K562 (cell line): ENCODE data around the gene CLEC3B. TPM values are rescaled to one million over a fixed set of nuclear protein-coding genes. Genes with fewer than 3 reads are reported as not detected.
A peak's percentile ranks its signal among the peaks of the same experiment; 100 is the strongest.

Source experiments
- AFF4 ChIP-seq: sonication (generic); formaldehyde crosslinking; IDR thresholded peaks from 2 replicates; pipeline ENCODE4 v1.8.0; 2023; ENCODE audit warnings: mild to moderate bottlenecking, missing genetic modification reagents
- ARID1B ChIP-seq: fragments of 450-650 bp; IDR thresholded peaks from 2 replicates; pipeline ENCODE4 v1.6.1; 2016; ENCODE audit warnings: antibody characterized with exemption, mild to moderate bottlenecking, inconsistent platforms
- ATF7 ChIP-seq: fragments of 450-650 bp; IDR thresholded peaks from 2 replicates; pipeline ENCODE4 v1.7.1; 2014; ENCODE audit warnings: mild to moderate bottlenecking, moderate library complexity
- CC2D1A ChIP-seq: fragments of 450-650 bp; IDR thresholded peaks from 2 replicates; pipeline ENCODE4 v1.6.1; 2017; ENCODE audit warnings: mild to moderate bottlenecking
- CEBPB ChIP-seq: fragments of 450-650 bp; IDR thresholded peaks from 2 replicates; pipeline ENCODE4 v1.6.1; 2016; ENCODE audit warnings: missing genetic modification characterization, missing compliant biosample characterization
- CEBPZ ChIP-seq: fragments of 150-350 bp; IDR thresholded peaks from 2 replicates; pipeline ENCODE4 v1.6.1; 2014; ENCODE audit warnings: low read depth, mild to moderate bottlenecking, low read length, borderline replicate concordance
- CREBBP ChIP-seq: IDR thresholded peaks from one replicate; pipeline ENCODE4 v1.6.1; 2012; ENCODE audit warnings: low read depth, mild to moderate bottlenecking, control low read depth, inconsistent platforms, low read length
- FOS ChIP-seq: IDR thresholded peaks from 3 replicates; pipeline ENCODE4 v1.6.1; 2011; ENCODE audit not compliant: insufficient read length; ENCODE audit errors: extremely low read depth
- FOSL1 ChIP-seq: fragments of 200-800 bp; sonication (Bioruptor generic); conservative IDR thresholded peaks from 2 replicates; pipeline ENCODE4 v1.6.1; 2016; ENCODE audit warnings: missing genetic modification characterization, missing compliant biosample characterization
- FOXM1 ChIP-seq, 2 experiments: fragments of 450-650 bp in 1 of 2; sonication (generic) in 1 of 2; formaldehyde crosslinking in 1 of 2; IDR thresholded peaks; 2 replicates each; pipeline versions ENCODE4 v1.6.1 to v1.9.0; 2017 to 2022; ENCODE audit warnings: low read depth in 2 of 2, mild to moderate bottlenecking in 2 of 2, missing genetic modification reagents in 1 of 2, moderate library complexity in 1 of 2
- JUND ChIP-seq, 2 experiments: IDR thresholded peaks; 2 replicates in 1 of 2; 3 replicates in 1 of 2; pipeline ENCODE4 v1.6.1; 2011; ENCODE audit warnings: borderline replicate concordance in 2 of 2, low read depth in 2 of 2, low read length in 2 of 2, improper control_type of control experiment in 1 of 2, missing biosample characterization in 1 of 2, missing genetic modification characterization in 1 of 2, missing genetic modification reagents in 1 of 2
- MECOM ChIP-seq: fragments of 250-450 bp; sonication (Bioruptor Pico); IDR thresholded peaks from 2 replicates; pipeline ENCODE4 v1.8.0; 2022; ENCODE audit warnings: inconsistent platforms
- NFATC3 ChIP-seq: fragments of 450-650 bp; IDR thresholded peaks from 2 replicates; pipeline ENCODE4 v1.6.1; 2017; ENCODE audit warnings: mild to moderate bottlenecking
- RBM25 ChIP-seq: fragments of 200-400 bp; formaldehyde crosslinking; IDR thresholded peaks from 2 replicates; pipeline ENCODE4 v1.6.1; 2018; ENCODE audit warnings: low read length, low read depth, moderate library complexity; ENCODE audit not compliant: severe bottlenecking
- ZBTB34 ChIP-seq: fragments of 250-450 bp; sonication (Bioruptor Pico); IDR thresholded peaks from 2 replicates; pipeline ENCODE4 v1.8.0; 2021; ENCODE audit warnings: mild to moderate bottlenecking, moderate library complexity
- ZEB2 ChIP-seq: fragments of 450-650 bp; IDR thresholded peaks from 2 replicates; pipeline ENCODE4 v1.6.1; 2016
- ZNF740 ChIP-seq, 3 experiments: fragments of 200-800 bp in 1 of 3; sonication (Bioruptor generic) in 1 of 3; sonication (generic) in 1 of 3; formaldehyde crosslinking in 1 of 3; IDR thresholded peaks; 2 replicates each; pipeline versions ENCODE4 v1.6.1 to v1.8.0; 2016 to 2022; ENCODE audit warnings: mild to moderate bottlenecking in 2 of 3, missing compliant biosample characterization in 2 of 3, missing genetic modification characterization in 2 of 3, missing genetic modification reagents in 1 of 3
- polyA plus RNA-seq, 8 experiments: library from polyadenylated mRNA; depleted of rRNA in 4 of 8; stranded (reverse) in 5 of 8; unstranded in 3 of 8; fragments of >200 nt; fragmentation: Nextera tagmentation in 2 of 8; fragmentation: Illumina TruSeq in 1 of 8; extraction: Ambion mirVana in 2 of 8; extraction: Trizol in 1 of 8; gene quantifications; 2 replicates each; pipeline versions ENCODE4 v1.2.1 to v1.2.3, GENCODE V29; 2011 to 2014; ENCODE audit warnings: inconsistent platforms in 1 of 8, missing spikeins in 1 of 8
- total RNA-seq, 7 experiments: library from RNA; depleted of rRNA in 6 of 7; stranded (reverse); fragments of >200 nt in 6 of 7; fragmentation: Illumina TruSeq in 2 of 7; extraction: Trizol in 2 of 7; gene quantifications; 2 replicates each; pipeline versions ENCODE4 v1.2.1 to v1.2.3, GENCODE V29; 2011 to 2021; ENCODE audit warnings: low replicate concordance in 1 of 7

Gene CLEC3B
- total and polyA plus RNA-seq, 9 of the 15 experiments (the other 6 are each of a cell fraction or from before 2014, with no cell fraction given), result not detected

- TF ChIP-seq ZBTB34 (CRISPR knock-in tag), result no peak
- 0 out of 2 replicates have a peak, but pooled peaks have one; percentile 10 for TF ChIP-seq MECOM (CRISPR knock-in tag)
- peak; percentile 84 for TF ChIP-seq FOSL1 (tag)
- peak; percentile 78 for TF ChIP-seq ATF7
- TF ChIP-seq CEBPZ, result no peak
- TF ChIP-seq NFATC3, result 0 out of 2 replicates have a peak, but pooled peaks have one; percentile 7
- TF ChIP-seq ZEB2, result peak; percentile 44; the same call in 1 of the 2 replicates
- TF ChIP-seq CC2D1A, result no peak
- TF ChIP-seq FOS, result peak; percentile 23
- TF ChIP-seq RBM25, result no peak
- no peak for TF ChIP-seq AFF4
- TF ChIP-seq CEBPB (tag), result 0 out of 2 replicates have a peak, but pooled peaks have one; percentile 5
- TF ChIP-seq ARID1B, result peak; percentile 52
- TF ChIP-seq CREBBP, result no peak
- no peak for TF ChIP-seq ZNF740 (CRISPR knock-in tag; IDR thresholded peaks at IDR 0.05)
- 0 out of 4 replicates have a peak, but pooled peaks of 1 of the 2 experiments have one; percentile 54 for TF ChIP-seq ZNF740 (tag; IDR thresholded peaks at IDR 0.05)
- peak; percentile 92 for TF ChIP-seq JUND (IDR thresholded peaks at IDR 0.05; ENCODE audit: borderline replicate concordance, low read depth, low read length)
- peak; percentile 89 for TF ChIP-seq JUND (tag; IDR thresholded peaks at IDR 0.05; ENCODE audit: borderline replicate concordance, low read depth, low read length)
- peak; percentile 23; the same call in 1 of the 2 replicates for TF ChIP-seq FOXM1 (IDR thresholded peaks at IDR 0.05; ENCODE audit: low read depth)
- no peak for TF ChIP-seq FOXM1 (CRISPR knock-in tag; IDR thresholded peaks at IDR 0.05; ENCODE audit: low read depth)
Measured at GRCh38 chr3:45055032-45055410, 28.9 kb downstream of the CLEC3B start (continued).
